CD8-positive, alpha-beta memory T cell (primary cell): Measurements from ENCODE around the gene IFI27L2. TPM values are rescaled to one million over a fixed set of nuclear protein-coding genes. Genes with fewer than 3 reads are reported as not detected.
A peak's percentile ranks its signal among the peaks of the same experiment; 100 is the strongest.

Experiments used
- CTCF ChIA-PET: fragments of 350-600 bp; sonication (Branson Sonifier 250); formaldehyde crosslinking; loops from one replicate; lab custom pipeline; 2021; ENCODE audit warnings: antibody characterized with exemption; lab: Charles Lee
- POLR2A ChIA-PET: fragments of 350-600 bp; sonication (Branson Sonifier 250); formaldehyde crosslinking; loops from one replicate; lab custom pipeline; 2021; ENCODE audit warnings: antibody characterized with exemption; lab: Charles Lee
- DNase-seq, 5 donors: peaks; one replicate each; pipeline versions ENCODE4 v3.0.0 to v3.0.0-alpha.2; 2020 to 2022; ENCODE audit warnings: mixed read lengths in 1 of 5
- H3K27ac ChIP-seq: one replicate; pipeline ENCODE4 v1.7.0; 2013; ENCODE audit warnings: low read depth, mild to moderate bottlenecking, low read length, moderate library complexity
- H3K27me3 ChIP-seq: 2 replicates; pipeline ENCODE4 v1.7.0; 2013; ENCODE audit warnings: low read length, mild to moderate bottlenecking; ENCODE audit not compliant: insufficient read depth, poor library complexity, severe bottlenecking
- H3K36me3 ChIP-seq: 2 replicates; pipeline ENCODE4 v1.7.0; 2013; ENCODE audit warnings: mild to moderate bottlenecking, low read length, moderate library complexity; ENCODE audit not compliant: insufficient read depth
- H3K4me1 ChIP-seq: 2 replicates; pipeline ENCODE4 v1.7.0; 2013; ENCODE audit warnings: mild to moderate bottlenecking, low read length, moderate library complexity; ENCODE audit not compliant: insufficient read depth
- H3K4me3 ChIP-seq: 2 replicates; pipeline ENCODE4 v1.7.0; 2013; ENCODE audit warnings: mild to moderate bottlenecking, low read length
- H3K9me3 ChIP-seq: 2 replicates; pipeline ENCODE4 v1.7.0; 2013; ENCODE audit warnings: mild to moderate bottlenecking, low read length
- H3K27ac Mint-ChIP-seq, 8 donors: one replicate each; pipeline ENCODE4 v1.8.0; 2020 to 2021; ENCODE audit warnings: mixed read lengths in 8 of 8, mild to moderate bottlenecking in 6 of 8, inconsistent platforms in 3 of 8, moderate library complexity in 3 of 8
- H3K27me3 Mint-ChIP-seq, 2 donors: one replicate each; pipeline ENCODE4 v1.8.0; 2020 to 2021; ENCODE audit warnings: mixed read lengths in 2 of 2, mild to moderate bottlenecking in 1 of 2, moderate library complexity in 1 of 2
- H3K36me3 Mint-ChIP-seq, 3 donors: one replicate each; pipeline ENCODE4 v1.8.0; 2020 to 2021; ENCODE audit warnings: mixed read lengths in 3 of 3, inconsistent platforms in 1 of 3, mild to moderate bottlenecking in 1 of 3
- H3K4me1 Mint-ChIP-seq, 3 donors: one replicate each; pipeline ENCODE4 v1.8.0; 2020 to 2021; ENCODE audit warnings: mixed read lengths in 3 of 3, inconsistent platforms in 1 of 3, mild to moderate bottlenecking in 1 of 3
- H3K4me3 Mint-ChIP-seq, 7 donors: one replicate each; pipeline ENCODE4 v1.8.0; 2020 to 2021; ENCODE audit warnings: mixed read lengths in 7 of 7, mild to moderate bottlenecking in 6 of 7, moderate library complexity in 4 of 7, inconsistent platforms in 2 of 7
- H3K9me3 Mint-ChIP-seq, 5 donors: one replicate each; pipeline ENCODE4 v1.8.0; 2020 to 2022; ENCODE audit warnings: mixed read lengths in 5 of 5, mild to moderate bottlenecking in 3 of 5, moderate library complexity in 2 of 5, inconsistent platforms in 1 of 5
- polyA plus RNA-seq: library from polyadenylated mRNA; unstranded; fragments of 300-500 nt; fragmentation: Illumina TruSeq; gene quantifications from one replicate; pipeline ENCODE4 v1.2.3, GENCODE V29; 2021
- total RNA-seq, 2 experiments: library from RNA; stranded (reverse); gene quantifications; one replicate each; pipeline ENCODE4 v1.2.3, GENCODE V29; 2021

Gene IFI27L2
- total and polyA plus RNA-seq, 3 experiments from 2014 or later: 55.9 to 95.5 (median 58.5) TPM

DNA sequence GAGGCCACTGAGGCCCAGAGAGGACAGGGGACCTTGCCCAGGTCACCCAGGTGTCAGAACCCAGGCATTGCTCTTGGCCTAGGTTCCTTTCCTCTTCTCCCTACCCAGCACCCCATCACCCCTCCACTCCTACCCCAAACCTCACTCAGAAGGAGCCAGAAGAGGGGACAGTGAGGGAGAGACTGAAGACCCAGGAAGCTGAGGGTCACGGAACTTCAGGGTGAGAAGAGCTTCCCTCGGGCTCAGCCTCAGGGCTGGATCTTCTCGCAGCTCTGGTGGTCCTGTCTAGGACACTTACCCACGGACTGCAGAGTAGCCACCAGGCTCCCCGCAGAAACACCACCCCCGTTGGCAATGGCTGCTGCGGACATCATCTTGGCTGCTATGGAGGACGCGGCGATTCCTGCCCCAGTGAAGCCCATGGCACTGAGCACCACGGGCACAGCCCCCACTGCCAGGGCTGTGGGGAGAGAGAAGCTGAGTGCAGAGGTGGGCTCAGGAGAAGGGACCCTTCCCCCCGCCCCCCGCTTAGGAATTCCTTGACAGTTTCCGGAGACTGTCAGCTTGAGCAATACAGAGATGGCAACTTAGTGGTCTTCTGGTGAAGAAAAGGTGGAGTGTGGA lies 1.1 kb downstream of the IFI27L2 start:
- Histone ChIP-seq H3K4me3 (no peak overlapping the region), H3K27me3 (no peaks in the 10 kb centered on the region), H3K27ac (no peak overlapping the region), H3K4me1 (peaks cover 16% of the 10 kb centered on the region), H3K36me3 (no peaks in the 10 kb centered on the region), H3K9me3 (no peaks in the 10 kb centered on the region)
- no peak for DNase-seq
- ChIA-PET POLR2A (interaction anchor here (0.9 kb wide), 1 partner anchor 154 kb away, joined by 3 read pairs; no protein-coding TSS in a partner anchor), CTCF (interaction anchor here (1.5 to 7.4 kb wide), 5 partner anchors 8 to 190 kb away, joined by 5 to 43 read pairs (median 10); no protein-coding TSS in a partner anchor)
- Mint-ChIP-seq H3K36me3 (peaks cover 0 to 11% (median 0%) of the 10 kb centered on the region in 3 donors), H3K27ac (peak overlapping the region in 7 of 8 donors; percentile 56 to 93 (median 77)), H3K4me1 (peaks cover 14 to 25% (median 19%) of the 10 kb centered on the region in 3 donors), H3K4me3 (peak overlapping the region; percentile 83 to 98 (median 87)), H3K9me3 (no peaks in the 10 kb centered on the region), H3K27me3 (peaks cover 5 to 7% of the 10 kb centered on the region in 2 donors)

DNA sequence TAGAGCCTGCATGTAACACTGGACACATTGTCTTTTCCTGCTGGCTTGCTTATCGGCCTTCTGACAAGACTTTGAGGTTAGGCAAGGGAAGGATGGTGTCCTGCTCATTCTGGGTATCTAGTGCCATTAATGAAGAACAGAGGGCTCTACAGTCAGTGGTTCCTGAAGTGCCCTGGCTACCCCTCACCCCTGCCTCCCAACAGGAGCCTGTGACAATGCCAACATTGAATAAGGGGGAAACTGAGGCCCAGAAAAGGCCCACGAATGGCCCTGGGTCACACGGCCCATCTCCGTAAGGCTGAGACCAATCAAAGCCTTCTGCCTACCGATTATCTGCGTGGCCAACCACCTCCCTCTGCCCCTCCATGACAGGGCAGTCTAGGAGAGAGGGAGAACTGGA lies 2.1 kb downstream of the IFI27L2 start:
- Mint-ChIP-seq H3K36me3 (peaks cover 0 to 11% (median 0%) of the 10 kb centered on the region in 3 donors), H3K27ac (peak overlapping the region in 2 of 8 donors; percentile 17 to 75), H3K4me3 (peak overlapping the region in 2 of 7 donors; percentile 5 to 77), H3K27me3 (peaks cover 5 to 7% of the 10 kb centered on the region in 2 donors), H3K9me3 (no peaks in the 10 kb centered on the region), H3K4me1 (peaks cover 14 to 25% (median 19%) of the 10 kb centered on the region in 3 donors)
- CTCF ChIA-PET: interaction anchor here (1.3 to 7.4 kb wide), 3 partner anchors 9 to 189 kb away, joined by 5 to 43 read pairs (median 10); no protein-coding TSS in a partner anchor
- no peak for DNase-seq
- Histone ChIP-seq H3K9me3 (no peaks in the 10 kb centered on the region), H3K27me3 (no peaks in the 10 kb centered on the region), H3K27ac (no peak overlapping the region), H3K36me3 (no peaks in the 10 kb centered on the region), H3K4me3 (no peak overlapping the region), H3K4me1 (peaks cover 16% of the 10 kb centered on the region)
- POLR2A ChIA-PET: no interaction called here

DNA sequence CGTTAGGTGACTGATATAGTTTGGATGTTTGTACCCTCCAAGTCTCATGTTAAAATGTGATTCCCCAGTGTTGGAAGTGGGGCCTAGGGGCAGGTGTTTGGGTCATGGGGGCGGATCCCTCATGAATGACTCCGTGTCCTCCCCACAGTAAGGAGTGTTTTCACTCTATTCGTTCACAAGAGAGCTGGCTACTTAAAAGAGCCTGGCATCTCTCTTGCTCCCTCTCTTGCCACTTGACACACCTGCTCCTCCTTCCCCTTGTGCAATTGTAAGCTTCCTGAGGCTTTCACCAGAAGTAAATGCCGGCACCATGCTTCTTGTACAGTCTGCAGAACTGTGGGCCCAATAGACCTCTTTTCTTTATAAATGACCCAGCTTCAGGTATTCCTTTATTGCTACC lies 2.6 kb downstream of the IFI27L2 start:
- Mint-ChIP-seq H3K4me3 (no peak overlapping the region), H3K27ac (peak overlapping the region in 1 of 8 donors; percentile 70), H3K27me3 (peaks cover 3 to 7% of the 10 kb centered on the region in 2 donors), H3K9me3 (no peaks in the 10 kb centered on the region), H3K4me1 (peaks cover 14 to 22% (median 19%) of the 10 kb centered on the region in 3 donors), H3K36me3 (peaks cover 0 to 11% (median 0%) of the 10 kb centered on the region in 3 donors)
- H3K4me1 ChIP-seq: peaks cover 16% of the 10 kb centered on the region
- H3K9me3 ChIP-seq: no peaks in the 10 kb centered on the region
- ChIA-PET CTCF (interaction anchor here (1.3 to 7.4 kb wide), 2 partner anchors 10 to 188 kb away, joined by 5 to 43 read pairs; no protein-coding TSS in a partner anchor), POLR2A (no interaction called here)
- H3K27ac ChIP-seq: no peak overlapping the region
- no peaks in the 10 kb centered on the region for H3K27me3 ChIP-seq
- H3K4me3 ChIP-seq: no peak overlapping the region
- no peaks in the 10 kb centered on the region for H3K36me3 ChIP-seq
- no peak for DNase-seq

DNA sequence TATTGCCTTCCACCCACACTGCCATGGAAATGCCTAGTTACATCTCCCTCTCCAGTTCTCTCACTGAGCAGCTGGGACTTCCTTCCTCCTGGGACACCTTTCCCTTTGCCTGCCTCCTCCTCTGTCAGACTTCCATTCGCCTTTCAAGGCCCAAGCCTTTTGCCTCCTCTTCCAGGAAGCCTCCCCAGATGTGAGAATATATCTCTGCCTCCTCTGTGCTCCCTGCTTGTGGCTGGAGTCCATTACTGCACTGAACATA lies 3.1 kb downstream of the IFI27L2 start:
- no peak for DNase-seq
- Mint-ChIP-seq H3K27me3 (peaks cover 8 to 12% of the 10 kb centered on the region in 2 donors), H3K36me3 (peaks cover 0 to 11% (median 0%) of the 10 kb centered on the region in 3 donors), H3K27ac (peak overlapping the region in 5 of 8 donors; percentile 4 to 70 (median 43)), H3K4me1 (peaks cover 14 to 22% (median 19%) of the 10 kb centered on the region in 3 donors), H3K4me3 (no peak overlapping the region), H3K9me3 (peaks cover 0 to 4% (median 0%) of the 10 kb centered on the region in 5 donors)
- peaks cover 16% of the 10 kb centered on the region for H3K4me1 ChIP-seq
- H3K4me3 ChIP-seq: no peak overlapping the region
- no peaks in the 10 kb centered on the region for H3K36me3 ChIP-seq
- H3K9me3 ChIP-seq: no peaks in the 10 kb centered on the region
- POLR2A ChIA-PET: no interaction called here
- no peak overlapping the region for H3K27ac ChIP-seq
- no peaks in the 10 kb centered on the region for H3K27me3 ChIP-seq
- CTCF ChIA-PET: interaction anchor here (1.3 to 7.4 kb wide), 2 partner anchors 10 to 188 kb away, joined by 5 to 43 read pairs; no protein-coding TSS in a partner anchor

DNA sequence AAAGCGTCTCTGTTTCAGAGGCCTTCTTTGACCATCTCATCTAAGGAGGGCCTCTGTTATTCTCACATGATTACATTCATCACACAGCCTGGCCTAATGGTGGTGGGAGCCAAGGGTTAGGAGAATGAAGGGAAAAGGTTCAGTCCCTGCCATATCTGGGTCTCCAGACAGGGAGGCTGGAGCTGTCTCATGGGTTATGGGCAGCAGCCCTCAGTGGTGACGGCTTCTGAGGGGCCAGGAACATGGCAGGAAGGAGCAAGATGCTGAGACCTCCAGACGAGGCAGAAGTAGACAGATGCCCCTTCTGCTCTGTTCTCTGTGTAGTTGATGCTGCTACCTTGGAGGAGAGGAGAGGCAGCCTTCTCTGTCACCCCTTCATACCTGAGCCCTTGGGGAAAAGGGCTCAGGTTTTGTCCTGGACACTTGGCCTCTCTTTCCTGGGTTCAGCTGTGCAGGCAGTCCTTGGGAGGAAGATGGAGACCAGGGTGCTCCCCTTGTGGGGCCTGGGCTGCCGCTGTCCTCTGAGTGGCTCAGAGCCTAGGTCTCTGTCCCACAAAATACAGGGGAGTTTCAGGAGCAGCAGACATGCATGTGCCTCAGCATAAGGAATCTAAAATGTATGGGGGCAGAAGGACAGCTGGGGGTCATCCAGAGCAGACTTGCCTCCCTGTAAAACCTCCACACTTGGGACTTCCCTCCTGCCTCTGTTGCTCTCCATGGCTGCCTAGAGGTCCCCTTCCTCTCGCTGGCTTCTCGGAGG lies 3.6 kb downstream of the IFI27L2 start:
- Mint-ChIP-seq H3K27me3 (peaks cover 8 to 17% of the 10 kb centered on the region in 2 donors), H3K4me3 (no peak overlapping the region), H3K36me3 (peaks cover 0 to 11% (median 0%) of the 10 kb centered on the region in 3 donors), H3K9me3 (peaks cover under 1 to 8% (median 2%) of the 10 kb centered on the region in 5 donors), H3K4me1 (peaks cover 14 to 22% (median 19%) of the 10 kb centered on the region in 3 donors), H3K27ac (peak overlapping the region in 3 of 8 donors; percentile 18 to 70 (median 43))
- H3K36me3 ChIP-seq: no peaks in the 10 kb centered on the region
- no peaks in the 10 kb centered on the region for H3K27me3 ChIP-seq
- H3K4me3 ChIP-seq: no peak overlapping the region
- ChIA-PET CTCF (interaction anchor here (1.3 to 7.4 kb wide), 3 partner anchors 11 to 187 kb away, joined by 4 to 43 read pairs (median 9); no protein-coding TSS in a partner anchor), POLR2A (no interaction called here)
- H3K27ac ChIP-seq: no peak overlapping the region
- DNase-seq: no peak
- H3K4me1 ChIP-seq: peaks cover 16% of the 10 kb centered on the region
- H3K9me3 ChIP-seq: no peaks in the 10 kb centered on the region

DNA sequence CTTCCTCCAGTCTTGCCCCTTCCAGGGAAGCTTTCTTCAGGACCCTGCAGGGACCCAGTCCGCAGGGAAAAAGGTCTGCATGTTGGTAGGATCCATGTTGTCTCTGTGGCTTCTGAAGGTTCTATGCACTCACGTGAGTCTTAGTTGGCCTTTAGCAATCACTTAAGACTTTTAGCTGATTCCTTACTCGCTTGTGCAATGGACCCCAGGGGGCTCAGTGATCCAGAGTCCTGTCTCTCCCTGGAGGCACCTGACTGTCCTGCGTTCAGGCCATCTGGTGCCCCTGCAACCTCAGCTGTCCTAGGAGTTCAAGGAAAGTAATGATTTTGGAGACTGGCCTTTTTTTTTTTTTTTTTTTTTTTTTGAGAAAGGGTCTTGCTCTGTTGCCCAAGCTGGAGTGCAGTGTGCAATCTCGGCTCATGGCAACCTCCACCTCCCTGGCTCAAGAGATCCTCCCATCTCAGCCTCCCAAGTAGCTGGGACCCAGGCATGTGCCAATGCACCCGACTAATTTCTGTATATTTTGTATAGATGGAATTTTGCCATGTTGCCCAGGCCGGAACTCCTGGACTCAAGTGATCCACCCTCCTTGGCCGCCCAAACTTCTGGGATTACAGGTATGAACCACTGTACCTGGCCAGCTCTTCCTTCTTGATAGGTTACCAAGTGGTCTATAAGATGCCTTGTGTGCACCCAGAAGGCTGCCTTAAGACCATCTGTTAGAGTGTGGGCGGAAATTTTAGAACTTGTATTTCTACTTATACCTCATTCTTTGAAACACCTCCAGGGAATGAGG lies 4.6 kb downstream of the IFI27L2 start:
- Mint-ChIP-seq H3K27ac (peak overlapping the region in 2 of 8 donors; percentile 62 to 64), H3K9me3 (peaks cover 7 to 18% (median 8%) of the 10 kb centered on the region in 5 donors), H3K4me3 (peak overlapping the region in 1 of 7 donors; percentile 15), H3K4me1 (peaks cover 9 to 15% (median 11%) of the 10 kb centered on the region in 3 donors), H3K27me3 (peaks cover 13 to 24% of the 10 kb centered on the region in 2 donors), H3K36me3 (peaks cover 0 to 11% (median 0%) of the 10 kb centered on the region in 3 donors)
- no peak for DNase-seq
- Histone ChIP-seq H3K36me3 (no peaks in the 10 kb centered on the region), H3K9me3 (no peaks in the 10 kb centered on the region), H3K27me3 (no peaks in the 10 kb centered on the region), H3K4me1 (peaks cover 9% of the 10 kb centered on the region), H3K4me3 (no peak overlapping the region), H3K27ac (no peak overlapping the region)
- POLR2A ChIA-PET: no interaction called here
- CTCF ChIA-PET: interaction anchor here (1.3 to 2.6 kb wide), 2 partner anchors 12 to 154 kb away, joined by 4 to 9 read pairs; no protein-coding TSS in a partner anchor

DNA sequence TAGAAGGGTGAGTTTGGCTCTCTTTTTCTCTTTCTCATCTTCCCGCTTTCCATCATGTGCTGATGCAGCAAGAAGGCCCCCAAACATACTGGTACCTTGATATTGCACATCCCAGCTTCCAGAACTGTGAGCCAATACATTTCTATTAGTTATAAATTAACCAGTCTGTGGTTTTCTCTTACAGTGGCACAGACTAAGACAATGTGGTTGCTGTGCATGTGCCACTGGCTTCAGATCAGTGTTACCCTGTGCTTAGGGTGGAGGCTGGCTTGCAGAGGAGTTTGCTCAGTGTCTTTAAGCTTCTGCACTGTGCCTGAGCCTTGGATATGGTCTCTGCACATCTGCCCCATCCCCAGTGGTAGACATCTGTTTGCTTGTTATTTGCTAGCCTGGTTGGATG lies 5.5 kb downstream of the IFI27L2 start:
- peaks cover 5% of the 10 kb centered on the region for H3K4me1 ChIP-seq
- Mint-ChIP-seq H3K36me3 (peaks cover 0 to 8% (median 0%) of the 10 kb centered on the region in 3 donors), H3K4me1 (peaks cover 4 to 9% (median 5%) of the 10 kb centered on the region in 3 donors), H3K27me3 (peaks cover 16 to 27% of the 10 kb centered on the region in 2 donors), H3K4me3 (no peak overlapping the region), H3K9me3 (peaks cover 12 to 22% (median 13%) of the 10 kb centered on the region in 5 donors), H3K27ac (no peak overlapping the region)
- no peak for DNase-seq
- H3K36me3 ChIP-seq: no peaks in the 10 kb centered on the region
- no peak overlapping the region for H3K4me3 ChIP-seq
- no peaks in the 10 kb centered on the region for H3K9me3 ChIP-seq
- H3K27ac ChIP-seq: no peak overlapping the region
- CTCF ChIA-PET: interaction anchor here (2.6 kb wide), 1 partner anchor 13 kb away, joined by 9 read pairs; no protein-coding TSS in a partner anchor
- no peaks in the 10 kb centered on the region for H3K27me3 ChIP-seq
- POLR2A ChIA-PET: no interaction called here
